ENCODE data around the gene GPX5.

- no peak for TF ChIP-seq CTCF (conservative IDR thresholded peaks at IDR 0.05; ENCODE audit: low read length)
- no peak for TF ChIP-seq EZH2phosphoT487 (IDR thresholded peaks at IDR 0.05; ENCODE audit: borderline replicate concordance)
Measured at GRCh38 chr6:28490205-28490890, 35.3 kb upstream of the GPX5 start.
